ENCODE measurements around the gene POLR1D.

DNA sequence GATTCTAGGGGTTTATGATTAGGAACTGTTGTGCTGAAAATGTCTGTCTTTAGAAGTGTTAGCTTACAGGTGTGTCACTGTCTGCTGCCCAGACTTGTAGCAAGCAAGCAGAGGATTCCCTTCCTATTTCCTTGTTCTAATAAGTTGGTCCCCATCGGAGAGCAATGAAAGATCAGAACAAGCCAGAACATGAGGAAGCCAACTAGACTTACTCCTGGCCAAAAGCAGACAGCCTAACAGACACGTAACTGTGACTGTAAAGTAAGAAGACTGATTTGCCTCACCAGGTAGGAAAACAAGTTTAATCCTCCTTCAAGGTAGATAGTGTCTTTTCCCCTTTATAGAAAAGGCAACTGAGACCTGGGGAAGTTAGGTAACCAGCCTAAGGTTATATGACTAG, 12.5 kb downstream of the POLR1D start:
- TF ChIP-seq, protein P1, sequence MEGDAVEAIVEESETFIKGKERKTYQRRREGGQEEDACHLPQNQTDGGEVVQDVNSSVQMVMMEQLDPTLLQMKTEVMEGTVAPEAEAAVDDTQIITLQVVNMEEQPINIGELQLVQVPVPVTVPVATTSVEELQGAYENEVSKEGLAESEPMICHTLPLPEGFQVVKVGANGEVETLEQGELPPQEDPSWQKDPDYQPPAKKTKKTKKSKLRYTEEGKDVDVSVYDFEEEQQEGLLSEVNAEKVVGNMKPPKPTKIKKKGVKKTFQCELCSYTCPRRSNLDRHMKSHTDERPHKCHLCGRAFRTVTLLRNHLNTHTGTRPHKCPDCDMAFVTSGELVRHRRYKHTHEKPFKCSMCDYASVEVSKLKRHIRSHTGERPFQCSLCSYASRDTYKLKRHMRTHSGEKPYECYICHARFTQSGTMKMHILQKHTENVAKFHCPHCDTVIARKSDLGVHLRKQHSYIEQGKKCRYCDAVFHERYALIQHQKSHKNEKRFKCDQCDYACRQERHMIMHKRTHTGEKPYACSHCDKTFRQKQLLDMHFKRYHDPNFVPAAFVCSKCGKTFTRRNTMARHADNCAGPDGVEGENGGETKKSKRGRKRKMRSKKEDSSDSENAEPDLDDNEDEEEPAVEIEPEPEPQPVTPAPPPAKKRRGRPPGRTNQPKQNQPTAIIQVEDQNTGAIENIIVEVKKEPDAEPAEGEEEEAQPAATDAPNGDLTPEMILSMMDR (optimal IDR thresholded peaks at IDR 0.05 in 1 of 3, IDR thresholded peaks at IDR 0.05 in 1 of 3, conservative IDR thresholded peaks at IDR 0.05 in 1 of 3; ENCODE audit: extremely low read depth in 1 of 3, insufficient read depth in 2 of 3, low read length in 3 of 3): no peak
- TF ChIP-seq EZH2 (IDR thresholded peaks at IDR 0.05; ENCODE audit: low read length): no peak
